Neural cell (in vitro differentiated cells): ENCODE measurements around the gene RPS4Y1.

Experiments
- EP300 ChIP-seq: fragments of 450-650 bp; conservative IDR thresholded peaks from 2 replicates; pipeline ENCODE4 v1.6.1; 2014; ENCODE audit warnings: antibody characterized with exemption, mild to moderate bottlenecking, moderate library complexity; ENCODE audit not compliant: poor library complexity, severe bottlenecking
- EZH2 ChIP-seq: fragments of 200-600, 300-800 bp; shearing (Covaris generic), sonication (generic); IDR thresholded peaks from 2 replicates; pipeline ENCODE4 v1.6.1; 2014; ENCODE audit warnings: antibody characterized with exemption, low read length, borderline replicate concordance, mild to moderate bottlenecking; ENCODE audit not compliant: insufficient read depth, poor library complexity, severe bottlenecking
- POLR2AphosphoS5 ChIP-seq: IDR thresholded peaks from 2 replicates; pipeline ENCODE4 v1.6.1; 2012
- SMC3 ChIP-seq: fragments of 450-650 bp; conservative IDR thresholded peaks from 2 replicates; pipeline ENCODE4 v1.6.1; 2014; ENCODE audit warnings: antibody characterized with exemption, mild to moderate bottlenecking, moderate library complexity; ENCODE audit not compliant: poor library complexity
- TF ChIP-seq, protein P1 (sequence below): fragments of 450-650 bp; IDR thresholded peaks from 2 replicates; pipeline ENCODE4 v1.5.1; 2014; ENCODE audit warnings: antibody characterized with exemption, mild to moderate bottlenecking, moderate library complexity; ENCODE audit not compliant: poor library complexity, severe bottlenecking
- TF ChIP-seq, protein P2 (sequence below): IDR thresholded peaks from 2 replicates; pipeline ENCODE4 v1.6.1; 2012; ENCODE audit warnings: borderline replicate concordance

DNA sequence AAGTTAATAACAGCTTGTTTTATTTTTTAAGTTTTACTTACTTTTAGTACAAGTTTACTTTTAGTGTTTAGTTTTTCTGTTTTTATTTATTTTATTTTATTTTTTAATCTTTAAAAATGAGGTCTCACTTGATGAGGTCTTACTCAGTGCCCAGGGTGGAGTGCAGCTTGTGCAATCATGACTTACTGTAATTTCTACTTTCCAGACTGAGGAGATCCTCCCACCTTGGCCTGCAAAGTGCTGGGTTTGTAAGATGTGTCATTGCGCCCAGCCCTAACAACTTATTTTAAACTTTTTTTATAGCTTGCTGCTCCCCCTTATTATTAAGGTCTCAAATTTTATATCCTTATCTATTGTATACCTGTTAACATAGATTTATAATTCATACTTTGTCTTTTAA is 52.1 kb downstream of the RPS4Y1 start:
- TF ChIP-seq, protein P1, sequence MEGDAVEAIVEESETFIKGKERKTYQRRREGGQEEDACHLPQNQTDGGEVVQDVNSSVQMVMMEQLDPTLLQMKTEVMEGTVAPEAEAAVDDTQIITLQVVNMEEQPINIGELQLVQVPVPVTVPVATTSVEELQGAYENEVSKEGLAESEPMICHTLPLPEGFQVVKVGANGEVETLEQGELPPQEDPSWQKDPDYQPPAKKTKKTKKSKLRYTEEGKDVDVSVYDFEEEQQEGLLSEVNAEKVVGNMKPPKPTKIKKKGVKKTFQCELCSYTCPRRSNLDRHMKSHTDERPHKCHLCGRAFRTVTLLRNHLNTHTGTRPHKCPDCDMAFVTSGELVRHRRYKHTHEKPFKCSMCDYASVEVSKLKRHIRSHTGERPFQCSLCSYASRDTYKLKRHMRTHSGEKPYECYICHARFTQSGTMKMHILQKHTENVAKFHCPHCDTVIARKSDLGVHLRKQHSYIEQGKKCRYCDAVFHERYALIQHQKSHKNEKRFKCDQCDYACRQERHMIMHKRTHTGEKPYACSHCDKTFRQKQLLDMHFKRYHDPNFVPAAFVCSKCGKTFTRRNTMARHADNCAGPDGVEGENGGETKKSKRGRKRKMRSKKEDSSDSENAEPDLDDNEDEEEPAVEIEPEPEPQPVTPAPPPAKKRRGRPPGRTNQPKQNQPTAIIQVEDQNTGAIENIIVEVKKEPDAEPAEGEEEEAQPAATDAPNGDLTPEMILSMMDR, result no peak
- TF ChIP-seq EZH2 (no peak), POLR2AphosphoS5 (no peak), EP300 (no peak), SMC3 (no peak)
- TF ChIP-seq, protein P2, sequence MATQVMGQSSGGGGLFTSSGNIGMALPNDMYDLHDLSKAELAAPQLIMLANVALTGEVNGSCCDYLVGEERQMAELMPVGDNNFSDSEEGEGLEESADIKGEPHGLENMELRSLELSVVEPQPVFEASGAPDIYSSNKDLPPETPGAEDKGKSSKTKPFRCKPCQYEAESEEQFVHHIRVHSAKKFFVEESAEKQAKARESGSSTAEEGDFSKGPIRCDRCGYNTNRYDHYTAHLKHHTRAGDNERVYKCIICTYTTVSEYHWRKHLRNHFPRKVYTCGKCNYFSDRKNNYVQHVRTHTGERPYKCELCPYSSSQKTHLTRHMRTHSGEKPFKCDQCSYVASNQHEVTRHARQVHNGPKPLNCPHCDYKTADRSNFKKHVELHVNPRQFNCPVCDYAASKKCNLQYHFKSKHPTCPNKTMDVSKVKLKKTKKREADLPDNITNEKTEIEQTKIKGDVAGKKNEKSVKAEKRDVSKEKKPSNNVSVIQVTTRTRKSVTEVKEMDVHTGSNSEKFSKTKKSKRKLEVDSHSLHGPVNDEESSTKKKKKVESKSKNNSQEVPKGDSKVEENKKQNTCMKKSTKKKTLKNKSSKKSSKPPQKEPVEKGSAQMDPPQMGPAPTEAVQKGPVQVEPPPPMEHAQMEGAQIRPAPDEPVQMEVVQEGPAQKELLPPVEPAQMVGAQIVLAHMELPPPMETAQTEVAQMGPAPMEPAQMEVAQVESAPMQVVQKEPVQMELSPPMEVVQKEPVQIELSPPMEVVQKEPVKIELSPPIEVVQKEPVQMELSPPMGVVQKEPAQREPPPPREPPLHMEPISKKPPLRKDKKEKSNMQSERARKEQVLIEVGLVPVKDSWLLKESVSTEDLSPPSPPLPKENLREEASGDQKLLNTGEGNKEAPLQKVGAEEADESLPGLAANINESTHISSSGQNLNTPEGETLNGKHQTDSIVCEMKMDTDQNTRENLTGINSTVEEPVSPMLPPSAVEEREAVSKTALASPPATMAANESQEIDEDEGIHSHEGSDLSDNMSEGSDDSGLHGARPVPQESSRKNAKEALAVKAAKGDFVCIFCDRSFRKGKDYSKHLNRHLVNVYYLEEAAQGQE, result no peak
